ENCODE data around the gene CLIC3. TPM values are rescaled to one million over a fixed set of nuclear protein-coding genes. Genes with fewer than 3 reads are reported as not detected.
A peak's percentile ranks its signal among the peaks of the same experiment; 100 is the strongest.

CLIC3 gene
- total RNA-seq, 1 donor from 2014 or later = not detected

DNA sequence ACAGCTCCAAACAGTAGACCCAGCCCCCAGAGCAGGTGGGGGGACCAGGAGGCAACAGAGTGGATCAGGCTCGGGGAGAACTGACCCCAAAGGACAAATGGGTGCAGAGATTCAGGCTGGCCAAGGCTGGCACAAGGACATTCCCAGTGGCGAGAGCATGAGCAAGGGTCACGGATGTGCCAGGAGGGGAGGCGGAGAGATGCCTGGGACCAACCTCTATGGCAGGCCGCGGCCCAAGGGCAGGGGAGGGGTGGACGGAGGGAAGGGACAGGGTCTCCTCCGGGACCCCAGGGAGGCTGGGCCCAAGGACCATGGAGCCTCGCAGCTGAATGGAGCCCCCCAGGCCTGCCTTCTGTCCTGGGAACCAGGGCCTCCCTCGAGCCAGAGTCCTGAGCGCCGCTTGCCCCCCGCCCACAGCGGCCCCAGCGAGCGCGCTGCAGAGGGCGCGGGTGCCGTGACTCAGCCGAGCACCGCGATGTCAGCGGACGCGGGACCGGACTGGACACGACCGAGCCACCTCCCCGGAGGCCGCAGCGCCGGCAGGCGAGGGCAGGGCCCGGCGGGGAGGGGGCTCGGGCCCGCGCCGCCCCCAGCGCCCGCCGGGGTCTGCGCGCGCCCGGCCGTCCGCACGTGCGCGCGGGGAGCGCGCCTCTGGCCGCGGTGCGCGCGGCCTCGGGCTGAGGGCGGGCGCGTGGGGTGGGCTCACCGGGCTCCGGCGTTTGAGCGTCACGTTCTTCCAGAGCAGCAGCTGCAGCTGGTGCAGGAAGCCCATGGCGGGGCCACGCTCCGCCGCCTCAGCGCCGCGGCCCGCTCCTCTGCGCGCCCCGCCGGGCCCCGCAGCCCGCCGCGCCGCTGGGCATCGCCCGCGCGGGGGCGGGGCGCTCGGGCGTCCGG lies 31.2 kb upstream of the CLIC3 start, which contains the start of gene ABCA2:
ABCA2 (minus strand) TSS at position 869 of the 894 bp plus-strand sequence; CDS start at position 772, 97 bp downstream.
- no peak for TF ChIP-seq CTCF (IDR thresholded peaks at IDR 0.05; ENCODE audit: unreplicated experiment)
- Mint-ChIP-seq H3K27ac (ENCODE audit: unreplicated experiment) (no peak within 1 kb of the TSS), H3K36me3 (ENCODE audit: low read depth, unreplicated experiment) (no peaks in the 10 kb centered on the region), H3K4me3 (ENCODE audit: unreplicated experiment) (peak within 1 kb of the TSS; percentile 78), H3K9me3 (ENCODE audit: unreplicated experiment) (no peaks in the 10 kb centered on the region), H3K27me3 (ENCODE audit: unreplicated experiment) (peaks cover 14% of the 10 kb centered on the region), H3K4me1 (ENCODE audit: unreplicated experiment) (no peaks in the 10 kb centered on the region)
- no peak for DNase-seq (ENCODE audit: low spot score)

GRCh38 chr9:137026828-137027227 lies 30.5 kb upstream of the CLIC3 start:
- Mint-ChIP-seq H3K9me3 (ENCODE audit: unreplicated experiment) (no peaks in the 10 kb centered on the region), H3K36me3 (ENCODE audit: low read depth, unreplicated experiment) (no peaks in the 10 kb centered on the region), H3K27ac (ENCODE audit: unreplicated experiment) (no peak overlapping the region), H3K27me3 (ENCODE audit: unreplicated experiment) (peaks cover 17% of the 10 kb centered on the region), H3K4me3 (ENCODE audit: unreplicated experiment) (no peak overlapping the region), H3K4me1 (ENCODE audit: unreplicated experiment) (no peaks in the 10 kb centered on the region)
- DNase-seq (ENCODE audit: low spot score) = no peak
- no peak for TF ChIP-seq CTCF (IDR thresholded peaks at IDR 0.05; ENCODE audit: unreplicated experiment)

GRCh38 chr9:137026384-137026783 lies 30.0 kb upstream of the CLIC3 start:
- Mint-ChIP-seq H3K4me3 (ENCODE audit: unreplicated experiment) (no peak overlapping the region), H3K9me3 (ENCODE audit: unreplicated experiment) (no peaks in the 10 kb centered on the region), H3K4me1 (ENCODE audit: unreplicated experiment) (no peaks in the 10 kb centered on the region), H3K27me3 (ENCODE audit: unreplicated experiment) (peaks cover 17% of the 10 kb centered on the region), H3K27ac (ENCODE audit: unreplicated experiment) (no peak overlapping the region), H3K36me3 (ENCODE audit: low read depth, unreplicated experiment) (no peaks in the 10 kb centered on the region)
- no peak for DNase-seq (ENCODE audit: low spot score)
- no peak for TF ChIP-seq CTCF (IDR thresholded peaks at IDR 0.05; ENCODE audit: unreplicated experiment)

DNA sequence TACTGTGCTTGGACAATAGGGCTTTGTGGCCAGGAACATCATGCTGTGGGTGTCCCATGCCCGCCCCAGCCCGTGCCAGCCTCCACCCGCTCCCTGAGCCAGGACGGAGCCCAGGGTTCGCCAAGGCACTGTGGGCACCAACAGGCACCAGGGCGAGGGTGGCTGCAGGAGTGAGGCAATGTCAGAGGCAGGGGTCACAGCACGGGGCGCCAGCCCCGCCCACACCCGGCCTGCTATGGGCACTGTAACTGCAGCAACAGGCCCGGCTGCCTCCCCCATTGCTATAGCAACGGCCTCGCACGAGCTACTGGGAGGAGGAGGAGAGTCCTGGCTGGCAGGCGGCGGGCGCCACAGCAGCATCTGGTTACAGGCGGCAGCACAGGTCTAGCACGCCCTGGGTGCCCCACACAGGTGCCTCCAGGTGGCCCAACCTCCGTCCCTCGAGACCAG lies 29.2 kb upstream of the CLIC3 start:
- H3K27ac Mint-ChIP-seq (ENCODE audit: unreplicated experiment) = no peak overlapping the region
- no peak for TF ChIP-seq CTCF (IDR thresholded peaks at IDR 0.05; ENCODE audit: unreplicated experiment)
- no peaks in the 10 kb centered on the region for H3K4me1 Mint-ChIP-seq (ENCODE audit: unreplicated experiment)
- H3K27me3 Mint-ChIP-seq (ENCODE audit: unreplicated experiment) = peaks cover 15% of the 10 kb centered on the region
- no peak for DNase-seq (ENCODE audit: low spot score)
- no peaks in the 10 kb centered on the region for H3K9me3 Mint-ChIP-seq (ENCODE audit: unreplicated experiment)
- H3K4me3 Mint-ChIP-seq (ENCODE audit: unreplicated experiment) = no peak overlapping the region
- H3K36me3 Mint-ChIP-seq (ENCODE audit: low read depth, unreplicated experiment) = no peaks in the 10 kb centered on the region

GRCh38 chr9:137023583-137023991 lies 27.2 kb upstream of the CLIC3 start:
- no peak for DNase-seq (ENCODE audit: low spot score)
- Mint-ChIP-seq H3K4me1 (ENCODE audit: unreplicated experiment) (no peaks in the 10 kb centered on the region), H3K4me3 (ENCODE audit: unreplicated experiment) (no peak overlapping the region), H3K9me3 (ENCODE audit: unreplicated experiment) (no peaks in the 10 kb centered on the region), H3K36me3 (ENCODE audit: low read depth, unreplicated experiment) (no peaks in the 10 kb centered on the region), H3K27me3 (ENCODE audit: unreplicated experiment) (peaks cover 12% of the 10 kb centered on the region), H3K27ac (ENCODE audit: unreplicated experiment) (no peak overlapping the region)
- no peak for TF ChIP-seq CTCF (IDR thresholded peaks at IDR 0.05; ENCODE audit: unreplicated experiment)
